Mesothelial cell of epicardium (in vitro differentiated cells): Measurements from ENCODE around the gene TGIF1. TPM values are rescaled to one million over a fixed set of nuclear protein-coding genes. Genes with fewer than 3 reads are reported as not detected.

ENCODE experiments used
- DNase-seq, 2 experiments: peaks; one replicate each; pipeline ENCODE4 v3.0.0; 2021; ENCODE audit warnings: low spot score in 2 of 2; ENCODE audit not compliant: unreplicated experiment in 2 of 2
- H3K27ac Mint-ChIP-seq: 2 replicates; pipeline ENCODE4 v1.8.0; 2021; ENCODE audit warnings: mixed read lengths
- H3K27me3 Mint-ChIP-seq: 2 replicates; pipeline ENCODE4 v1.8.0; 2021; ENCODE audit warnings: low read depth, mixed read lengths
- H3K36me3 Mint-ChIP-seq: 2 replicates; pipeline ENCODE4 v1.8.0; 2021; ENCODE audit warnings: mixed read lengths
- H3K4me1 Mint-ChIP-seq: 2 replicates; pipeline ENCODE4 v1.8.0; 2021; ENCODE audit warnings: mixed read lengths
- H3K4me3 Mint-ChIP-seq: 2 replicates; pipeline ENCODE4 v1.8.0; 2021; ENCODE audit warnings: mild to moderate bottlenecking, moderate library complexity, mixed read lengths
- H3K9me3 Mint-ChIP-seq: 2 replicates; pipeline ENCODE4 v1.8.0; 2021; ENCODE audit warnings: mixed read lengths
- CTCF ChIP-seq: fragments of 200-600 bp; sonication (generic); IDR thresholded peaks from one replicate; pipeline ENCODE4 v1.5.0; 2021; ENCODE audit warnings: antibody characterized with exemption; ENCODE audit not compliant: unreplicated experiment
- total RNA-seq: library from RNA; stranded (reverse); gene quantifications from 3 replicates; pipeline ENCODE4 v1.2.1, GENCODE V29; 2021

Gene TGIF1
- total RNA-seq, 1 donor from 2014 or later = 96.6 TPM

- Mint-ChIP-seq H3K27ac (no peak overlapping the region), H3K36me3 (peaks cover 14% of the 10 kb centered on the region), H3K4me1 (no peaks in the 10 kb centered on the region), H3K27me3 (no peaks in the 10 kb centered on the region), H3K4me3 (no peak overlapping the region), H3K9me3 (peaks cover 8% of the 10 kb centered on the region)
- no peak for DNase-seq
- TF ChIP-seq CTCF = no peak
Measured at GRCh38 chr18:3478262-3478978, 28.4 kb downstream of the TGIF1 start.

GRCh38 chr18:3479978-3480509 lies 30.1 kb downstream of the TGIF1 start:
- H3K27me3 Mint-ChIP-seq = no peaks in the 10 kb centered on the region
- H3K27ac Mint-ChIP-seq = no peak overlapping the region
- peaks cover 2% of the 10 kb centered on the region for H3K36me3 Mint-ChIP-seq
- no peak for TF ChIP-seq CTCF
- DNase-seq = no peak
- no peak overlapping the region for H3K4me3 Mint-ChIP-seq
- H3K9me3 Mint-ChIP-seq = peaks cover 2% of the 10 kb centered on the region
- H3K4me1 Mint-ChIP-seq = peaks cover under 1% of the 10 kb centered on the region

GRCh38 chr18:3480827-3481573 lies 31.0 kb downstream of the TGIF1 start:
- TF ChIP-seq CTCF = no peak
- Mint-ChIP-seq H3K36me3 (no peaks in the 10 kb centered on the region), H3K4me3 (no peak overlapping the region), H3K27ac (no peak overlapping the region), H3K27me3 (no peaks in the 10 kb centered on the region), H3K9me3 (no peaks in the 10 kb centered on the region), H3K4me1 (peaks cover 10% of the 10 kb centered on the region)
- DNase-seq = no peak

GRCh38 chr18:3481696-3482210 lies 31.8 kb downstream of the TGIF1 start:
- Mint-ChIP-seq H3K9me3 (no peaks in the 10 kb centered on the region), H3K4me1 (peaks cover 16% of the 10 kb centered on the region), H3K27ac (no peak overlapping the region), H3K4me3 (no peak overlapping the region), H3K27me3 (no peaks in the 10 kb centered on the region), H3K36me3 (no peaks in the 10 kb centered on the region)
- peak; percentile 41 for TF ChIP-seq CTCF
- DNase-seq = no peak

GRCh38 chr18:3482258-3482657 lies 32.3 kb downstream of the TGIF1 start:
- TF ChIP-seq CTCF = no peak
- Mint-ChIP-seq H3K4me3 (no peak overlapping the region), H3K4me1 (peaks cover 19% of the 10 kb centered on the region), H3K36me3 (no peaks in the 10 kb centered on the region), H3K27me3 (no peaks in the 10 kb centered on the region), H3K27ac (no peak overlapping the region), H3K9me3 (no peaks in the 10 kb centered on the region)
- DNase-seq = no peak
